IMR-90 (cell line): Measurements from ENCODE around the gene PRC1. TPM values are rescaled to one million over a fixed set of nuclear protein-coding genes. Genes with fewer than 3 reads are reported as not detected.
A peak's percentile ranks its signal among the peaks of the same experiment; 100 is the strongest.

ENCODE experiments used
- ATAC-seq: fragments of 200-7000 bp; cut with Tn5 transposase; 2 replicates; pipeline ENCODE4 v1.9.1; 2020; ENCODE audit warnings: low read depth, mild to moderate bottlenecking, moderate library complexity
- BruUV-seq: library from RNA; stranded (reverse); fragments of 400-500 nt; replicated peaks from 2 replicates; lab custom pipeline; 2021; lab: Mats Ljungman, UMichigan
- CTCF ChIA-PET: fragments of 300-600 bp; formaldehyde crosslinking; extraction: SDS; loops from one replicate; lab custom pipeline; 2021; ENCODE audit warnings: antibody characterized with exemption; lab: Yijun Ruan, JAX
- POLR2A ChIA-PET: fragments of 300-600 bp; sonication (Branson Sonifier 250); formaldehyde crosslinking; loops from one replicate; lab custom pipeline; 2022; ENCODE audit warnings: antibody characterized with exemption; ENCODE audit not compliant: unreplicated experiment; lab: Charles Lee
- DNase-seq: peaks from one replicate; pipeline ENCODE4 v3.0.0; 2013
- H2AFZ ChIP-seq: replicated peaks from 2 replicates; pipeline ENCODE3; 2013; ENCODE audit warnings: low read length, mild to moderate bottlenecking; ENCODE audit not compliant: poor library complexity
- H2AK5ac ChIP-seq: 2 replicates; pipeline ENCODE4 v1.6.1; 2013; ENCODE audit warnings: low read depth, low read length, inconsistent platforms
- H2AK9ac ChIP-seq: replicated peaks from 2 replicates; pipeline ENCODE3; 2013; ENCODE audit warnings: mild to moderate bottlenecking, low read depth, low read length, moderate library complexity; ENCODE audit not compliant: poor library complexity
- H2BK120ac ChIP-seq: 2 replicates; pipeline ENCODE4 v1.6.1; 2013; ENCODE audit warnings: low read depth, low read length, inconsistent platforms
- H2BK15ac ChIP-seq: 3 replicates; pipeline ENCODE4 v1.6.1; 2013; ENCODE audit warnings: low read depth, low read length, inconsistent platforms
- H2BK20ac ChIP-seq: 2 replicates; pipeline ENCODE4 v1.6.1; 2013; ENCODE audit warnings: low read depth, mild to moderate bottlenecking, inconsistent platforms, low read length, moderate library complexity
- H2BK5ac ChIP-seq: 2 replicates; pipeline ENCODE4 v1.6.1; 2013; ENCODE audit warnings: mild to moderate bottlenecking, low read depth, low read length, inconsistent platforms; ENCODE audit not compliant: poor library complexity, severe bottlenecking
- H3K14ac ChIP-seq: replicated peaks from 2 replicates; pipeline ENCODE4 v1.6.1; 2013; ENCODE audit warnings: low read depth, low read length, inconsistent platforms
- H3K18ac ChIP-seq: 2 replicates; pipeline ENCODE4 v1.6.1; 2013; ENCODE audit warnings: low read depth, low read length, control low read depth
- H3K23ac ChIP-seq: 2 replicates; pipeline ENCODE4 v1.6.1; 2013; ENCODE audit warnings: low read depth, low read length, inconsistent platforms
- H3K27ac ChIP-seq: 2 replicates; pipeline ENCODE4 v1.5.1; 2013; ENCODE audit warnings: mild to moderate bottlenecking, control low read depth, low read length; ENCODE audit not compliant: insufficient read depth
- H3K27me3 ChIP-seq: 2 replicates; pipeline ENCODE4 v1.6.1; 2013; ENCODE audit warnings: low read length; ENCODE audit not compliant: control insufficient read depth, insufficient read depth
- H3K36me3 ChIP-seq: 2 replicates; pipeline ENCODE4 v1.6.1; 2013; ENCODE audit warnings: low read length, mixed read lengths; ENCODE audit not compliant: control insufficient read depth, insufficient read depth
- H3K4ac ChIP-seq: 2 replicates; pipeline ENCODE4 v1.6.1; 2013; ENCODE audit warnings: low read depth, low read length, inconsistent platforms
- H3K4me1 ChIP-seq: 2 replicates; pipeline ENCODE4 v1.6.1; 2013; ENCODE audit warnings: low read length, mixed read lengths; ENCODE audit not compliant: control insufficient read depth, insufficient read depth
- H3K4me2 ChIP-seq: 2 replicates; pipeline ENCODE4 v1.6.1; 2013; ENCODE audit warnings: low read depth, mild to moderate bottlenecking, control low read depth, low read length, moderate library complexity
- H3K4me3 ChIP-seq: 2 replicates; pipeline ENCODE4 v1.5.1; 2013; ENCODE audit warnings: low read depth, mild to moderate bottlenecking, control low read depth, low read length, moderate library complexity; ENCODE audit not compliant: insufficient read depth
- H3K56ac ChIP-seq: 2 replicates; pipeline ENCODE4 v1.6.1; 2013; ENCODE audit warnings: low read length, inconsistent platforms; ENCODE audit not compliant: insufficient read depth; ENCODE audit errors: extremely low read depth
- H3K79me1 ChIP-seq, 2 experiments: 2 replicates each; pipeline ENCODE4 v1.6.1; 2013; ENCODE audit warnings: low read length in 2 of 2, inconsistent platforms in 1 of 2, low read depth in 1 of 2
- H3K9ac ChIP-seq: 2 replicates; pipeline ENCODE4 v1.6.1; 2013; ENCODE audit warnings: low read depth, low read length, control low read depth
- H3K9me1 ChIP-seq: 2 replicates; pipeline ENCODE4 v1.6.1; 2013; ENCODE audit warnings: low read length, inconsistent platforms; ENCODE audit not compliant: insufficient read depth
- H3K9me3 ChIP-seq: 2 replicates; pipeline ENCODE4 v1.6.1; 2013; ENCODE audit warnings: low read length; ENCODE audit not compliant: control insufficient read depth, insufficient read depth
- H4K20me1 ChIP-seq: 2 replicates; pipeline ENCODE4 v1.6.1; 2013; ENCODE audit warnings: low read length, inconsistent platforms; ENCODE audit not compliant: insufficient read depth
- H4K5ac ChIP-seq: 2 replicates; pipeline ENCODE4 v1.6.1; 2013; ENCODE audit warnings: mild to moderate bottlenecking, low read depth, low read length, control low read depth
- H4K8ac ChIP-seq, 2 experiments: 2 replicates each; pipeline ENCODE4 v1.6.1; 2013; ENCODE audit warnings: low read depth in 2 of 2, low read length in 2 of 2, control low read depth in 1 of 2, inconsistent platforms in 1 of 2
- H4K91ac ChIP-seq: 2 replicates; pipeline ENCODE4 v1.6.1; 2013; ENCODE audit warnings: low read depth, low read length, inconsistent platforms; ENCODE audit not compliant: insufficient read depth
- CEBPB ChIP-seq: IDR thresholded peaks from 2 replicates; pipeline ENCODE4 v1.6.1; 2012; ENCODE audit warnings: low read depth, low read length, improper control_type of control experiment
- CHD1 ChIP-seq: IDR thresholded peaks from 2 replicates; pipeline ENCODE4 v1.6.1; 2012; ENCODE audit warnings: low read depth, low read length, improper control_type of control experiment
- CTCF ChIP-seq: conservative IDR thresholded peaks from 2 replicates; pipeline ENCODE4 v1.5.1; 2012; ENCODE audit warnings: mild to moderate bottlenecking, low read depth, low read length, improper control_type of control experiment
- MAFK ChIP-seq: IDR thresholded peaks from 2 replicates; pipeline ENCODE4 v1.6.1; 2012; ENCODE audit warnings: low read depth, low read length, improper control_type of control experiment
- MXI1 ChIP-seq: IDR thresholded peaks from 2 replicates; pipeline ENCODE4 v1.6.1; 2012; ENCODE audit warnings: low read depth, mild to moderate bottlenecking, low read length, moderate library complexity, borderline replicate concordance
- NFE2L2 ChIP-seq: fragments of 150-350 bp; IDR thresholded peaks from 2 replicates; pipeline ENCODE4 v1.6.1; 2016; ENCODE audit warnings: low read depth, mild to moderate bottlenecking, low read length
- POLR2A ChIP-seq: IDR thresholded peaks from 2 replicates; pipeline ENCODE4 v1.6.1; 2012; ENCODE audit warnings: mild to moderate bottlenecking, low read depth, low read length
- RAD21 ChIP-seq: IDR thresholded peaks from 2 replicates; pipeline ENCODE4 v1.6.1; 2012; ENCODE audit warnings: low read length, improper control_type of control experiment
- RCOR1 ChIP-seq: IDR thresholded peaks from 2 replicates; pipeline ENCODE4 v1.6.1; 2012; ENCODE audit warnings: mild to moderate bottlenecking, low read length, improper control_type of control experiment; ENCODE audit not compliant: insufficient replicate concordance
- RFX5 ChIP-seq: IDR thresholded peaks from 2 replicates; pipeline ENCODE4 v1.8.0; 2012; ENCODE audit warnings: low read depth, mild to moderate bottlenecking, low read length, moderate library complexity
- SMC3 ChIP-seq: fragments of 150-350 bp; IDR thresholded peaks from 2 replicates; pipeline ENCODE4 v1.6.1; 2016; ENCODE audit warnings: low read depth, mild to moderate bottlenecking, antibody characterized with exemption, low read length, moderate library complexity
- USF2 ChIP-seq: fragments of 150-350 bp; IDR thresholded peaks from 2 replicates; pipeline ENCODE4 v1.6.1; 2017; ENCODE audit warnings: mild to moderate bottlenecking, antibody characterized with exemption, low read length, low read depth
- WGBS, 2 experiments: methylation state at CpG; one replicate each; pipeline versions ENCODE4 v1.1.5 to v1.1.7; 2013; ENCODE audit warnings: missing lambda C conversion rate in 2 of 2; ENCODE audit not compliant: insufficient read length in 1 of 2; ENCODE audit errors: extremely low coverage in 2 of 2; 5-methylcytosine and 5-hydroxymethylcytosine counted together
- dilution Hi-C: fragments of 300-500 bp; cut with HindIII; formaldehyde crosslinking; loops from one replicate; pipeline ENCODE4 v1.14.3; 2018; ENCODE audit warnings: low sequenced_read_pairs; ENCODE audit not compliant: unreplicated experiment
- in situ Hi-C: fragments of 300-500 bp; cut with MboI; formaldehyde crosslinking; loops from 3 replicates; pipeline ENCODE4 v1.14.3; 2019; ENCODE audit warnings: low sequenced_read_pairs, inconsistent platforms, mixed read lengths
- intact Hi-C: fragments of 100-400 bp; cut with micrococcal nuclease; formaldehyde crosslinking; loops from 2 replicates; pipeline ENCODE4 v1.10.0; 2022
- polyA plus RNA-seq, 3 experiments: library from polyadenylated mRNA; depleted of rRNA; stranded (reverse); fragments of >200 nt; gene quantifications; 2 replicates each; pipeline ENCODE4 v1.2.3, GENCODE V29; 2012; ENCODE audit warnings: low replicate concordance in 1 of 3
- total RNA-seq: library from RNA; depleted of rRNA; stranded (reverse); fragments of >200 nt; gene quantifications from 2 replicates; pipeline ENCODE4 v1.2.3, GENCODE V29; 2012

PRC1 gene
- total and polyA plus RNA-seq, 2 of the 4 experiments (the other 2 are of a cell fraction): 131 to 148 TPM

DNA sequence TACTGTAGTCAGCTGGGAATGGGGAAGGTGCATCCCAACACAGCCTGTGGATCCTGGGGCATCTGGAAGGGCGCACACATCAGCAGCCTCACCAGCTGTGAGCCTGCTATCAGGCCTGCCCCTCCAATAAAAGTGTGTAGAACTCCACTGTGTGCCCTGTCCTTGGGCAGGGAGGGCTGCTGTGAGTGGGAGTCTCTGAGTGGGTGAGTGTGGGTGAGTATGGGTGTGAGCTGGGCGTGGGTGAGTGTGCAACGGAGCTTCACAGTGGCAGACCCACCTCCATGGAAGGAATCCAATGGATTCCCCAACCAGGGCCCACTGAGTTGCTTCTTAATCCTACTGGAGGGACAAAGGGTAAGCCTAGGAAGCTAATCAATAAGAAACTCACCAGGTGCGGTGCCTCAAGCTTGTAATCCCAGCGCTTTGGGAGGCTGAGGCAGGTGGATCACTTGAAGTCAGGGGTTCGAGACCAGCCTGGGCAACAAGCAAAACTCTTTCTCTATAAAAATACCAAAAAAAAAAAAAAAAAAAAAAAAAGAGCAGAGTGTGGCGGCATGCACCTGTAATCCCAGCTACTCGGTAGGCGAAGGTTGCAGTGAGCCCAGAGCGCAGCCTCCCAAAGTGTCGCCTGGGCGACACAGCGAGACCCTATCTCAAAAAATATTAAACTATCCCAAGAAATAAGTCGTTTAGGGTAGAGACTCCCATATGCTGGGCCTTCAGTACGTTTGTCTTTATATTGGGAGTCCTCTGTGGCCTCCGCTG lies 40.2 kb downstream of the PRC1 start:
- Histone ChIP-seq H3K27ac (no peak overlapping the region), H4K5ac (no peak overlapping the region), H2AK5ac (no peak overlapping the region), H3K36me3 (peaks cover 41% of the 10 kb centered on the region), H3K9ac (no peak overlapping the region), H3K27me3 (no peaks in the 10 kb centered on the region), H4K8ac (peak overlapping the region in 1 of 2 experiments; percentile 6; a peak in 2 of 4 replicates), H4K91ac (no peak overlapping the region), H3K56ac (no peak overlapping the region), H3K79me1 (peaks cover 6 to 27% of the 10 kb centered on the region in 2 experiments; a peak in 3 of 4 replicates), H2BK120ac (no peak overlapping the region), H3K9me3 (no peaks in the 10 kb centered on the region), H3K23ac (no peak overlapping the region), H3K4me1 (peaks cover 6% of the 10 kb centered on the region), H3K14ac (no peak overlapping the region), H2AFZ (peak overlapping the region; percentile 95), H2BK20ac (no peak overlapping the region), H3K4me3 (no peak overlapping the region), H3K4ac (no peak overlapping the region), H3K9me1 (no peaks in the 10 kb centered on the region), H3K4me2 (no peak overlapping the region), H2BK15ac (no peak overlapping the region), H2AK9ac (no peak overlapping the region), H4K20me1 (no peaks in the 10 kb centered on the region), H3K18ac (no peak overlapping the region), H2BK5ac (no peak overlapping the region)
- in situ Hi-C loops (loop anchor here (10.0 kb wide), 1 partner anchor 321 kb away; no protein-coding TSS in a partner anchor), intact Hi-C loops (no loop called here), dilution Hi-C loops (no loop called here)
- ChIA-PET POLR2A (interaction anchor here (1.0 kb wide), 1 partner anchor 8 kb away, joined by 4 read pairs; no protein-coding TSS in a partner anchor), CTCF (interaction anchor here (1.0 kb wide), 1 partner anchor 10 kb away, joined by 3 read pairs; no protein-coding TSS in a partner anchor)
- WGBS, 2 experiments: no CpG with 5 or more reads among the region's 16 CpGs
- BruUV-seq: no TSS peak
- DNase-seq (no peak), ATAC-seq (no peak)
- TF ChIP-seq POLR2A (no peak), USF2 (no peak), RAD21 (no peak), RCOR1 (no peak), CTCF (no peak), RFX5 (no peak), CHD1 (no peak), NFE2L2 (no peak), MAFK (no peak), MXI1 (no peak), SMC3 (no peak), CEBPB (no peak)
